ENCODE results near the gene ZNF608.

- TF ChIP-seq EZH2 (IDR thresholded peaks at IDR 0.05) = no peak
- TF ChIP-seq POLR2AphosphoS5 (IDR thresholded peaks at IDR 0.05; ENCODE audit: borderline replicate concordance, low read depth, low read length) = no peak
- no peak for TF ChIP-seq FOXP2 (optimal IDR thresholded peaks at IDR 0.05; ENCODE audit: control extremely low read depth, extremely low read length, insufficient read depth)
These were observed 45.4 kb downstream of the ZNF608 start for GRCh38 chr5:124701016-124701415.
